Prostate gland (tissue), 2 donors: ENCODE data around the gene DNMT3A. TPM values are rescaled to one million over a fixed set of nuclear protein-coding genes. Genes with fewer than 3 reads are reported as not detected.

Experiments used
- DNase-seq: peaks from one replicate; pipeline ENCODE4 v3.0.0-alpha.2; 2019; ENCODE audit warnings: low spot score
- H3K27ac ChIP-seq, 2 donors: fragments of 200-600 bp; sonication (generic); 2 replicates each; pipeline ENCODE4 v1.5.1; 2017 to 2019
- H3K27me3 ChIP-seq: fragments of 200-600 bp; sonication (generic); replicated peaks from 2 replicates; pipeline ENCODE4 v1.5.1; 2019; ENCODE audit not compliant: insufficient read depth
- H3K36me3 ChIP-seq, 2 donors: fragments of 200-600 bp; sonication (generic); 1 replicate in 1 of 2; 2 replicates in 1 of 2; pipeline versions ENCODE4 v1.5.1 to v1.8.1; 2017 to 2019
- H3K4me1 ChIP-seq: fragments of 200-600 bp; sonication (generic); replicated peaks from 2 replicates; pipeline ENCODE4 v1.5.1; 2019
- H3K4me3 ChIP-seq, 2 donors: fragments of 200-600 bp; sonication (generic); 2 replicates each; pipeline ENCODE4 v1.5.1; 2017 to 2019
- H3K9me3 ChIP-seq: fragments of 200-600 bp; sonication (generic); 2 replicates; pipeline ENCODE4 v1.5.1; 2017
- POLR2A ChIP-seq: fragments of 450-650 bp; IDR thresholded peaks from one replicate; pipeline ENCODE4 v1.6.1; 2016; ENCODE audit warnings: antibody characterized with exemption, mild to moderate bottlenecking
- POLR2AphosphoS5 ChIP-seq: sonication (generic); formaldehyde crosslinking; IDR thresholded peaks from one replicate; pipeline ENCODE4 v1.6.1; 2017; ENCODE audit warnings: antibody characterized with exemption
- WGBS: methylation state at CpG from one replicate; pipeline ENCODE4 v1.1.5; 2018; 5-methylcytosine and 5-hydroxymethylcytosine counted together
- intact Hi-C: fragments of 100-400 bp; cut with DNase I; formaldehyde crosslinking; loops from one replicate; pipeline ENCODE4 v1.14.2; 2022
- total RNA-seq, 2 donors: library from RNA; depleted of rRNA; stranded (reverse); fragments of >200 nt; gene quantifications; one replicate each; pipeline ENCODE4 v1.1.0, GENCODE V29; 2016
- TF ChIP-seq, protein P1 (sequence below), 4 experiments: fragments of 200-600 bp in 2 of 4; fragments of 450-650 bp in 2 of 4; sonication (generic) in 2 of 4; IDR thresholded peaks; 1 replicate in 3 of 4; 2 replicates in 1 of 4; pipeline ENCODE4 v1.5.1; 2016 to 2019; ENCODE audit warnings: antibody characterized with exemption in 4 of 4, mild to moderate bottlenecking in 2 of 4, moderate library complexity in 2 of 4

Gene DNMT3A
- total RNA-seq, 2 donors from 2014 or later: 8.7 to 28.2 TPM

DNA sequence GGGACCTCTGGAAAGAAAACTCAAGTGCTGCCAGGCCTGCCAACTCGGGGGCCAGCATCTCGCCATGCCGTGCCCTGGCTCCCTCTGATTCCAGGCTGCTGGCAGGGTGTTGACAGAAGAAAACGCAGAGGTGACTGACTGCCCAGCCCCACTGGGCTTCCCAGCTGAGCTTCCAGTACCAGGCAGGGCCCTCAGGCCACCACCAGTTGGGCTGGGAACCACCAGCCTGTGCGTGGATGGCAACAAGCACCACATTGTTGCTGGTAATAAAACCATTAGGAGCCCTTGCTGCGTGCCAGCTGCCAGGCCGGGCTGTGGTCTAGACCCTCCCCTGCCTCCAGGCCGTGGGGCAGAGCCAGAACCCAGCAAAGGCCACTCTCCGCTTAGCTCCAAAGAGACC lies 9.2 kb downstream of the DNMT3A start:
- TF ChIP-seq POLR2A: no peak
- no peak for TF ChIP-seq POLR2AphosphoS5
- TF ChIP-seq, protein P1, sequence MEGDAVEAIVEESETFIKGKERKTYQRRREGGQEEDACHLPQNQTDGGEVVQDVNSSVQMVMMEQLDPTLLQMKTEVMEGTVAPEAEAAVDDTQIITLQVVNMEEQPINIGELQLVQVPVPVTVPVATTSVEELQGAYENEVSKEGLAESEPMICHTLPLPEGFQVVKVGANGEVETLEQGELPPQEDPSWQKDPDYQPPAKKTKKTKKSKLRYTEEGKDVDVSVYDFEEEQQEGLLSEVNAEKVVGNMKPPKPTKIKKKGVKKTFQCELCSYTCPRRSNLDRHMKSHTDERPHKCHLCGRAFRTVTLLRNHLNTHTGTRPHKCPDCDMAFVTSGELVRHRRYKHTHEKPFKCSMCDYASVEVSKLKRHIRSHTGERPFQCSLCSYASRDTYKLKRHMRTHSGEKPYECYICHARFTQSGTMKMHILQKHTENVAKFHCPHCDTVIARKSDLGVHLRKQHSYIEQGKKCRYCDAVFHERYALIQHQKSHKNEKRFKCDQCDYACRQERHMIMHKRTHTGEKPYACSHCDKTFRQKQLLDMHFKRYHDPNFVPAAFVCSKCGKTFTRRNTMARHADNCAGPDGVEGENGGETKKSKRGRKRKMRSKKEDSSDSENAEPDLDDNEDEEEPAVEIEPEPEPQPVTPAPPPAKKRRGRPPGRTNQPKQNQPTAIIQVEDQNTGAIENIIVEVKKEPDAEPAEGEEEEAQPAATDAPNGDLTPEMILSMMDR (IDR thresholded peaks at IDR 0.05): no peak
- WGBS: 48% methylated on average over 9 of the region's 9 CpGs
- Histone ChIP-seq H3K4me1 (no peaks in the 10 kb centered on the region), H3K27ac (no peak overlapping the region), H3K9me3 (no peaks in the 10 kb centered on the region), H3K36me3 (no peaks in the 10 kb centered on the region), H3K4me3 (no peak overlapping the region), H3K27me3 (no peaks in the 10 kb centered on the region)
- intact Hi-C loops: no loop called here
- no peak for DNase-seq

- Histone ChIP-seq H3K4me1 (no peaks in the 10 kb centered on the region), H3K36me3 (peaks cover 0 to 1% of the 10 kb centered on the region in 2 donors), H3K27ac (no peak overlapping the region), H3K4me3 (no peak overlapping the region), H3K9me3 (no peaks in the 10 kb centered on the region), H3K27me3 (no peaks in the 10 kb centered on the region)
- 80% methylated on average over 23 of the region's 23 CpGs for WGBS
- DNase-seq: no peak
- TF ChIP-seq POLR2AphosphoS5 (no peak), POLR2A (no peak)
- TF ChIP-seq, protein P1 (IDR thresholded peaks at IDR 0.05): no peak
- intact Hi-C loops: no loop called here
Measured at GRCh38 chr2:25331686-25332365, 9.9 kb downstream of the DNMT3A start.

GRCh38 chr2:25330937-25331336 lies 10.8 kb downstream of the DNMT3A start:
- Histone ChIP-seq H3K27me3 (no peaks in the 10 kb centered on the region), H3K36me3 (peaks cover 0 to 2% of the 10 kb centered on the region in 2 donors), H3K27ac (no peak overlapping the region), H3K4me3 (no peak overlapping the region), H3K9me3 (no peaks in the 10 kb centered on the region), H3K4me1 (no peaks in the 10 kb centered on the region)
- 81% methylated on average over 4 of the region's 4 CpGs for WGBS
- TF ChIP-seq POLR2AphosphoS5 (no peak), POLR2A (no peak)
- TF ChIP-seq, protein P1 (IDR thresholded peaks at IDR 0.05): no peak
- intact Hi-C loops: no loop called here
- DNase-seq: no peak

GRCh38 chr2:25330273-25330672 lies 11.5 kb downstream of the DNMT3A start:
- DNase-seq: no peak
- 68% methylated on average over 10 of the region's 10 CpGs for WGBS
- H3K4me3 ChIP-seq: no peak overlapping the region
- H3K9me3 ChIP-seq: no peaks in the 10 kb centered on the region
- H3K27me3 ChIP-seq: no peaks in the 10 kb centered on the region
- TF ChIP-seq POLR2AphosphoS5 (no peak), POLR2A (no peak)
- TF ChIP-seq, protein P1 (IDR thresholded peaks at IDR 0.05): no peak
- no peaks in the 10 kb centered on the region for H3K4me1 ChIP-seq
- intact Hi-C loops: no loop called here
- H3K36me3 ChIP-seq: peaks cover 0 to 2% of the 10 kb centered on the region in 2 donors
- H3K27ac ChIP-seq: no peak overlapping the region
